Endothelial cell of umbilical vein (primary cell): Measurements from ENCODE around the gene RAP2A. TPM values are rescaled to one million over a fixed set of nuclear protein-coding genes. Genes with fewer than 3 reads are reported as not detected.

Source experiments
- BruUV-seq: library from RNA; stranded (reverse); fragments of 400-500 nt; replicated peaks from 2 replicates; lab custom pipeline; 2021; lab: Mats Ljungman, UMichigan
- CTCF ChIA-PET: fragments of 300-600, 350-600 bp; sonication (Branson Sonifier 250); formaldehyde crosslinking; loops from one replicate; lab custom pipeline; 2021; ENCODE audit warnings: antibody characterized with exemption, inconsistent platforms; lab: Charles Lee
- POLR2A ChIA-PET: fragments of 300-600, 350-600 bp; sonication (Branson Sonifier 250); formaldehyde crosslinking; loops from one replicate; lab custom pipeline; 2021; ENCODE audit warnings: antibody characterized with exemption, inconsistent platforms; lab: Charles Lee
- DNase-seq: peaks from one replicate; pipeline ENCODE4 v3.0.0-alpha.2; 2011; ENCODE audit warnings: low read depth, low spot score
- FAIRE-seq: peaks from 2 replicates; lab custom pipeline; 2011; peaks lifted over from hg19 to GRCh38; lab: Jason Lieb, UNC
- H2AFZ ChIP-seq: 2 replicates; pipeline ENCODE4 v1.6.0; 2012; ENCODE audit warnings: low read depth, low read length, control low read depth, inconsistent platforms
- H3K27ac ChIP-seq: 2 replicates; pipeline ENCODE4 v1.5.1; 2011; ENCODE audit warnings: low read depth, mild to moderate bottlenecking, control low read depth, low read length, moderate library complexity; ENCODE audit not compliant: insufficient read depth
- H3K27me3 ChIP-seq, 2 experiments: 2 replicates each; pipeline versions ENCODE4 v1.6.0 to v1.6.1; 2011; ENCODE audit warnings: low read length in 2 of 2, mixed read lengths in 1 of 2; ENCODE audit not compliant: control insufficient read depth in 2 of 2, insufficient read depth in 2 of 2
- H3K36me3 ChIP-seq, 2 experiments: 2 replicates in 1 of 2; 3 replicates in 1 of 2; pipeline ENCODE4 v1.5.1; 2011; ENCODE audit warnings: low read length in 2 of 2, mild to moderate bottlenecking in 1 of 2, moderate library complexity in 1 of 2; ENCODE audit not compliant: control insufficient read depth in 2 of 2, insufficient read depth in 2 of 2; ENCODE audit errors: extremely low read depth in 1 of 2
- H3K4me1 ChIP-seq: 3 replicates; pipeline ENCODE4 v1.5.1; 2011; ENCODE audit warnings: mild to moderate bottlenecking, low read length; ENCODE audit not compliant: control insufficient read depth, insufficient read depth; ENCODE audit errors: extremely low read depth
- H3K4me2 ChIP-seq: 2 replicates; pipeline ENCODE4 v1.6.1; 2011; ENCODE audit warnings: low read length, control low read depth, mixed read lengths; ENCODE audit not compliant: insufficient read depth
- H3K4me3 ChIP-seq, 3 experiments: fragments of 200-600 bp in 1 of 3; sonication (generic), shearing (Covaris generic) in 1 of 3; replicated peaks in 1 of 3; 2 replicates each; pipeline ENCODE4 v1.5.1; 2011 to 2016; ENCODE audit warnings: control low read depth in 3 of 3, low read length in 3 of 3, mild to moderate bottlenecking in 2 of 3, inconsistent platforms in 1 of 3, low read depth in 1 of 3, moderate library complexity in 1 of 3; ENCODE audit not compliant: insufficient read depth in 1 of 3
- H3K79me2 ChIP-seq: 2 replicates; pipeline ENCODE4 v1.6.0; 2012; ENCODE audit warnings: low read length, inconsistent platforms; ENCODE audit not compliant: control insufficient read depth, insufficient read depth
- H3K9ac ChIP-seq: replicated peaks from 2 replicates; pipeline ENCODE3; 2011; ENCODE audit warnings: low read length, control low read depth; ENCODE audit not compliant: insufficient read depth; ENCODE audit errors: extremely low read depth
- H3K9me1 ChIP-seq: replicated peaks from 3 replicates; pipeline ENCODE4 v1.6.0; 2011; ENCODE audit warnings: mild to moderate bottlenecking, low read length; ENCODE audit not compliant: control insufficient read depth, insufficient read depth; ENCODE audit errors: extremely low read depth
- H3K9me3 ChIP-seq: replicated peaks from 2 replicates; pipeline ENCODE4 v1.5.1; 2012; ENCODE audit warnings: low read length, inconsistent platforms; ENCODE audit not compliant: control insufficient read depth, insufficient read depth
- H4K20me1 ChIP-seq: replicated peaks from 2 replicates; pipeline ENCODE3; 2011; ENCODE audit warnings: mild to moderate bottlenecking, low read length; ENCODE audit not compliant: control insufficient read depth, insufficient read depth; ENCODE audit errors: extremely low read depth
- EZH2 ChIP-seq: IDR thresholded peaks from 2 replicates; pipeline ENCODE4 v1.6.1; 2012; ENCODE audit warnings: borderline replicate concordance, low read depth, mild to moderate bottlenecking, moderate library complexity, low read length, inconsistent platforms; ENCODE audit not compliant: severe bottlenecking
- FOS ChIP-seq: IDR thresholded peaks from 2 replicates; pipeline ENCODE4 v1.6.1; 2011; ENCODE audit warnings: mild to moderate bottlenecking, low read length, moderate library complexity, borderline replicate concordance; ENCODE audit not compliant: insufficient read depth
- GATA2 ChIP-seq: IDR thresholded peaks from 2 replicates; pipeline ENCODE4 v1.7.0; 2011; ENCODE audit warnings: low read depth, mild to moderate bottlenecking, moderate library complexity, mixed read lengths, low read length; ENCODE audit not compliant: insufficient read length, insufficient read depth
- JUN ChIP-seq: IDR thresholded peaks from 2 replicates; pipeline ENCODE4 v1.6.1; 2011; ENCODE audit warnings: borderline replicate concordance, low read depth; ENCODE audit not compliant: insufficient read length, insufficient read depth
- MYC ChIP-seq: IDR thresholded peaks from one replicate; pipeline ENCODE4 v1.6.1; 2011; ENCODE audit warnings: mild to moderate bottlenecking, low read depth, low read length
- POLR2A ChIP-seq: IDR thresholded peaks from 2 replicates; pipeline ENCODE4 v1.6.1; 2012; ENCODE audit warnings: low read depth, mild to moderate bottlenecking, control low read depth, low read length
- POLR2AphosphoS5 ChIP-seq: IDR thresholded peaks from 2 replicates; pipeline ENCODE4 v1.6.1; 2012; ENCODE audit warnings: low read depth, mild to moderate bottlenecking, control low read depth, low read length, moderate library complexity; ENCODE audit not compliant: insufficient read depth
- dilution Hi-C: fragments of 300-500 bp; cut with MboI; formaldehyde crosslinking; loops from one replicate; pipeline ENCODE4 v1.15.0; 2019; ENCODE audit warnings: low sequenced_read_pairs; ENCODE audit not compliant: extremely low pct_ligation_motif_present
- intact Hi-C: fragments of 100-400 bp; cut with micrococcal nuclease; formaldehyde crosslinking; loops from one replicate; pipeline ENCODE4 v1.10.0; 2022
- polyA plus RNA-seq, 4 experiments: library from polyadenylated mRNA; depleted of rRNA in 3 of 4; stranded (reverse) in 3 of 4; unstranded in 1 of 4; fragments of >200 nt; gene quantifications; 2 replicates each; pipeline versions ENCODE4 v1.2.1 to v1.2.3, GENCODE V29; 2011 to 2012; ENCODE audit warnings: missing spikeins in 1 of 4
- total RNA-seq: library from RNA; stranded (reverse); gene quantifications from 2 replicates; pipeline ENCODE4 v1.2.3, GENCODE V29; 2021
- TF ChIP-seq, protein P1 (sequence below), 2 donors: IDR thresholded peaks; 1 replicate in 1 of 2; 2 replicates in 1 of 2; pipeline ENCODE4 v1.5.1; 2011; ENCODE audit warnings: low read length in 2 of 2, mild to moderate bottlenecking in 2 of 2, moderate library complexity in 2 of 2, control low read depth in 1 of 2, inconsistent platforms in 1 of 2, low read depth in 1 of 2; ENCODE audit not compliant: insufficient read depth in 1 of 2; ENCODE audit errors: extremely low read depth in 1 of 2
- TF ChIP-seq, protein P2 (sequence below): IDR thresholded peaks from 2 replicates; pipeline ENCODE4 v1.6.1; 2011; ENCODE audit not compliant: insufficient read depth, insufficient read length

Gene RAP2A
- total and polyA plus RNA-seq, 2 donors (not counting 3 experiments of a cell fraction or from before 2014, with no cell fraction given): 7.8 to 44.4 TPM

DNA sequence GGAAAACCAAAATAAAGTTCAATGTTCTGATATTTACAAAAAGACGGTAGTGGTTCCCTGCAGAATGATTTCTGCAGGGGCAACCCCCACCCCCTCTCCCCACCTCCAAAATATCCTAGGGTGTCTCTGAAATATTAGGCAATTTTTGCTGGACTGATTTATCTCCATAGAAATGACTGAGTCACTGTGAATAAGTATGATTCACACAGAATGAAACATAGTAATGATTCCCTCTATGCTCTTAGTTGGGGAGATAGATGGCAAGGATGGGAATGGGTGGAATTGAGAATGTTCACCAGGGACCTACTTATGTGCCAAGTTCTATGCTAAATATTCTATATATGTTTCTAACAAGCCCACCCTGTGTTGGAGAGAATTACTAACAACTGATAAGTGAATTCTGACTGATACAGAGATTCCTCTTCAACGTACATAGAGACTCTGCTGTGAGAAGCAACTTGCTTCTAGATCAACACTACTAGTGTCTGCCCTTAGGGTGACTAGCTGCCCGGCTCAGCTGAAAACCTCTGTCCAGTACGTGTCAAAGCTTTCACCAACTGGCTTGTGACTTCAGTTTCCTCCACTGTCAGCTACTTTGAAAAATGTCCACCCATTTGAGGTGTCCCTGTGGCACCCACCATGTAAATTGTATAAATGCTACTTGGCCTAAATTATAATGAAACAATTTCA is 38.4 kb upstream of the RAP2A start:
- FAIRE-seq (no peak), DNase-seq (no peak)
- BruUV-seq: no TSS peak
- peak; percentile 35 for TF ChIP-seq FOS
- TF ChIP-seq, protein P1, sequence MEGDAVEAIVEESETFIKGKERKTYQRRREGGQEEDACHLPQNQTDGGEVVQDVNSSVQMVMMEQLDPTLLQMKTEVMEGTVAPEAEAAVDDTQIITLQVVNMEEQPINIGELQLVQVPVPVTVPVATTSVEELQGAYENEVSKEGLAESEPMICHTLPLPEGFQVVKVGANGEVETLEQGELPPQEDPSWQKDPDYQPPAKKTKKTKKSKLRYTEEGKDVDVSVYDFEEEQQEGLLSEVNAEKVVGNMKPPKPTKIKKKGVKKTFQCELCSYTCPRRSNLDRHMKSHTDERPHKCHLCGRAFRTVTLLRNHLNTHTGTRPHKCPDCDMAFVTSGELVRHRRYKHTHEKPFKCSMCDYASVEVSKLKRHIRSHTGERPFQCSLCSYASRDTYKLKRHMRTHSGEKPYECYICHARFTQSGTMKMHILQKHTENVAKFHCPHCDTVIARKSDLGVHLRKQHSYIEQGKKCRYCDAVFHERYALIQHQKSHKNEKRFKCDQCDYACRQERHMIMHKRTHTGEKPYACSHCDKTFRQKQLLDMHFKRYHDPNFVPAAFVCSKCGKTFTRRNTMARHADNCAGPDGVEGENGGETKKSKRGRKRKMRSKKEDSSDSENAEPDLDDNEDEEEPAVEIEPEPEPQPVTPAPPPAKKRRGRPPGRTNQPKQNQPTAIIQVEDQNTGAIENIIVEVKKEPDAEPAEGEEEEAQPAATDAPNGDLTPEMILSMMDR (IDR thresholded peaks at IDR 0.05; ENCODE audit: extremely low read depth in 1 of 2, insufficient read depth in 1 of 2, low read depth in 1 of 2, low read length in 2 of 2): no peak
- Histone ChIP-seq H3K27me3 (no peaks in the 10 kb centered on the region), H3K9me1 (no peaks in the 10 kb centered on the region), H3K4me2 (no peak overlapping the region), H3K9ac (no peak overlapping the region), H3K4me3 (no peak overlapping the region), H3K79me2 (no peaks in the 10 kb centered on the region), H3K4me1 (no peaks in the 10 kb centered on the region), H3K36me3 (peaks cover 0 to 9% of the 10 kb centered on the region in 2 experiments), H3K9me3 (no peaks in the 10 kb centered on the region), H4K20me1 (no peaks in the 10 kb centered on the region), H3K27ac (no peak overlapping the region), H2AFZ (no peak overlapping the region)
- intact Hi-C loops (no loop called here), dilution Hi-C loops (no loop called here)
- ChIA-PET POLR2A (no interaction called here), CTCF (no interaction called here)

DNA sequence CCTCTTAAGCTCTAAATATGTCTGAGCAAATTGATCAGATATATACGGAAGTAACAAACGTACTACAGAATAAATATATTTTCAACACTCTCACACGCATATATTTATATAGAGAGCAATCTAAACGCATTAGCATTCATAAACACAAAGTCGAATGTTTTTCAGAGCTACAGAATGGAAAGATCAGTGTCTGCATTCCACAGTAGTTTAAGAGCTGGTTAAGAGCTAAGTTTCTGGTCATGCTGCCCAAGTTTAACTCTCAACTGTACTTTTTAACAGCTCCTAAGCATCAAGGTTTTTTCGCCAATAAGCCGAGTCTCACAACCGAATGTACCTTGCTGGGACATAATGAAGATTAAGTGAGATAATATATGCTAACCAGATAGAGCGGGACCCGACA is 36.7 kb upstream of the RAP2A start:
- H3K27ac ChIP-seq: no peak overlapping the region
- no TSS peak for BruUV-seq
- H3K4me3 ChIP-seq: no peak overlapping the region
- DNase-seq: no peak
- no peaks in the 10 kb centered on the region for H3K36me3 ChIP-seq
- dilution Hi-C loops (no loop called here), intact Hi-C loops (no loop called here)
- ChIA-PET POLR2A (no interaction called here), CTCF (interaction anchor here (1.0 to 1.8 kb wide), 4 partner anchors 10 to 403 kb away, joined by 3 to 5 read pairs (median 4); no protein-coding TSS in a partner anchor)
- no peak for TF ChIP-seq EZH2
- TF ChIP-seq GATA2: no peak
- TF ChIP-seq MYC: no peak
- TF ChIP-seq JUN: no peak
- TF ChIP-seq, protein P2, sequence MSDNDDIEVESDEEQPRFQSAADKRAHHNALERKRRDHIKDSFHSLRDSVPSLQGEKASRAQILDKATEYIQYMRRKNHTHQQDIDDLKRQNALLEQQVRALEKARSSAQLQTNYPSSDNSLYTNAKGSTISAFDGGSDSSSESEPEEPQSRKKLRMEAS: no peak
- TF ChIP-seq FOS: no peak
- no peak for TF ChIP-seq POLR2AphosphoS5
- TF ChIP-seq, protein P1 (IDR thresholded peaks at IDR 0.05; ENCODE audit: extremely low read depth in 1 of 2, insufficient read depth in 1 of 2, low read depth in 1 of 2, low read length in 2 of 2): no peak
- TF ChIP-seq POLR2A: no peak
- no peaks in the 10 kb centered on the region for H4K20me1 ChIP-seq
- H2AFZ ChIP-seq: no peak overlapping the region
- no peaks in the 10 kb centered on the region for H3K27me3 ChIP-seq
- H3K9ac ChIP-seq: no peak overlapping the region
- no peak overlapping the region for H3K4me2 ChIP-seq
- no peaks in the 10 kb centered on the region for H3K79me2 ChIP-seq
- H3K9me1 ChIP-seq: no peaks in the 10 kb centered on the region
- FAIRE-seq: no peak
- H3K4me1 ChIP-seq: no peaks in the 10 kb centered on the region
- H3K9me3 ChIP-seq: no peaks in the 10 kb centered on the region
